ENCODE measurements around the gene TSFM. TPM values are rescaled to one million over a fixed set of nuclear protein-coding genes. Genes with fewer than 3 reads are reported as not detected.

Gene TSFM
- total RNA-seq, 1 donor from 2014 or later = 28.4 TPM

DNA sequence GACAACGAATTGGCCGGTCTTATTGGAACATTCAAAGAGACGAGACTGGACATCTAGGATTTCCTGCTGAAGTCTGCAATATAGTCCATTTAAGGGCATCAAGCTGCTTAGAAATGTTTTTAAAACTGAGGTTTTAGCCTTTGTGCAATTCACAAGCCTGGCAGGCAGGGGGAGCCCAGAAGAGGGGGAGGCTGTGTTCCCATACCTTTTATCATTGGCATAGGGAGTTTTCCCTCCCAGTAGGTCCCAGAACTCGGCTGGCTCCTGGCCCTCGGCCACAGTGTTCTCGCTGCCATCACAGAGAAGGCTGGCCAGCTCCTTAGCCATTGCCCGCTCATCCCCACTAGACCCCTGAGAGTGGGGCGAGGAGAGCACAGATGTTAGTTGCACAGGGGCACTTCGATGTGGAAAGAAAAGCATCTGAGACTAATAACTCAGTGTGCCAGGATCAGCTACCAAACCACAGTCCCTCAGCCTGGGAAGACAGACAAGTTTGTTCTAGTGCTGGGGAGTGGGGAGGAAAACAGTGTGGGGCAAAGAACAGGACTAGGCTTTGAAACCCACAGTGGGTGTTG lies 20.8 kb downstream of the TSFM start:
- intact Hi-C loops (cut with micrococcal nuclease) = loop anchor here (1.0 to 2.0 kb wide), 3 partner anchors 28 to 102 kb away; no protein-coding TSS in a partner anchor
- ATAC-seq (ENCODE audit: low read depth) = peak; percentile 54

GRCh38 chr12:57806677-57807076 lies 24.1 kb downstream of the TSFM start:
- Mint-ChIP-seq H3K27ac (no peak overlapping the region), H3K27me3 (no peaks in the 10 kb centered on the region), H3K4me3 (no peak overlapping the region), H3K4me1 (no peaks in the 10 kb centered on the region), H3K9me3 (no peaks in the 10 kb centered on the region), H3K36me3 (ENCODE audit: low read depth) (peaks cover 32% of the 10 kb centered on the region)
- no peak for TF ChIP-seq CTCF (IDR thresholded peaks at IDR 0.05)
- ChIA-PET CTCF (interaction anchor here (1.2 kb wide), 1 partner anchor 98 kb away, joined by 4 read pairs; no protein-coding TSS in a partner anchor), POLR2A (no interaction called here)
- ATAC-seq (ENCODE audit: low read depth) = no peak
- no peak for DNase-seq
- intact Hi-C loops (cut with micrococcal nuclease) = no loop called here

More for the DNA sequence above, 20.8 kb downstream of the TSFM start:
- ChIA-PET CTCF (interaction anchor here (0.9 to 3.5 kb wide), 13 partner anchors 10 to 107 kb away, joined by 3 to 34 read pairs (median 5); partner anchors contain the start of genes AVIL and TSFM), POLR2A (interaction anchor here (0.6 kb wide), 1 partner anchor 101 kb away, joined by 7 read pairs; no protein-coding TSS in a partner anchor)
- no peak overlapping the region for H3K27ac Mint-ChIP-seq
- H3K9me3 Mint-ChIP-seq = no peaks in the 10 kb centered on the region
- no peaks in the 10 kb centered on the region for H3K4me1 Mint-ChIP-seq
- TF ChIP-seq CTCF (IDR thresholded peaks at IDR 0.05) = no peak
- peaks cover 49% of the 10 kb centered on the region for H3K36me3 Mint-ChIP-seq (ENCODE audit: low read depth)
- DNase-seq = no peak
- H3K4me3 Mint-ChIP-seq = no peak overlapping the region
- no peaks in the 10 kb centered on the region for H3K27me3 Mint-ChIP-seq

- ChIA-PET POLR2A (no interaction called here), CTCF (interaction anchor here (1.2 kb wide), 1 partner anchor 98 kb away, joined by 4 read pairs; no protein-coding TSS in a partner anchor)
- H3K27me3 Mint-ChIP-seq = no peaks in the 10 kb centered on the region
- H3K4me1 Mint-ChIP-seq = no peaks in the 10 kb centered on the region
- ATAC-seq (ENCODE audit: low read depth) (no peak), DNase-seq (no peak)
- intact Hi-C loops (cut with micrococcal nuclease) = no loop called here
- no peak for TF ChIP-seq CTCF (IDR thresholded peaks at IDR 0.05)
- no peaks in the 10 kb centered on the region for H3K9me3 Mint-ChIP-seq
- H3K36me3 Mint-ChIP-seq (ENCODE audit: low read depth) = peaks cover 29% of the 10 kb centered on the region
- no peak overlapping the region for H3K27ac Mint-ChIP-seq
- H3K4me3 Mint-ChIP-seq = no peak overlapping the region
These were observed 24.7 kb downstream of the TSFM start for GRCh38 chr12:57807285-57807684.

GRCh38 chr12:57808351-57808750 lies 25.8 kb downstream of the TSFM start:
- no peak overlapping the region for H3K4me3 Mint-ChIP-seq
- H3K36me3 Mint-ChIP-seq (ENCODE audit: low read depth) = peaks cover 21% of the 10 kb centered on the region
- CTCF ChIA-PET = interaction anchor here (1.0 kb wide), 2 partner anchors 94 to 97 kb away, joined by 3 read pairs; no protein-coding TSS in a partner anchor
- no peaks in the 10 kb centered on the region for H3K4me1 Mint-ChIP-seq
- H3K27ac Mint-ChIP-seq = no peak overlapping the region
- H3K9me3 Mint-ChIP-seq = no peaks in the 10 kb centered on the region
- no peaks in the 10 kb centered on the region for H3K27me3 Mint-ChIP-seq
- TF ChIP-seq CTCF (IDR thresholded peaks at IDR 0.05) = no peak
- POLR2A ChIA-PET = no interaction called here
- no peak for ATAC-seq (ENCODE audit: low read depth)
- intact Hi-C loops (cut with micrococcal nuclease) = no loop called here
- no peak for DNase-seq

DNA sequence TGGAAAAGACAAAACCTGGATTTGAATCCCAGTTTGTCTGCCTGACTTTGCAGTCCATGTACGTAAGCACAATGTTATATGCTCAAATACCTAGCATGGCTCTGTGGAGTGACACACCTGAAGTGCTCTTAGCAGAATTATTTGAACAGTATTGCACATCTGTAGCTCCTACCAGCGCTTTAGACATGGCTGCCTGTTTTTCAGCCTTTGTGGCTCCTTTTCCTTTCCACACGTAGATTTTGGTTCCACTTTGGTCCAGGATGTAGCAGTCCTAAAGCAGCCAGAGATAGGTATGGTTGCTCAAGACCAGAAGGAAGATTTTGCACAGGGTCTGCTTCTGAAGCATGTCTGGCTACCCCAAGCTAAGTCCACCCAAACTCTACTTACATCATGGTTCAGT lies 26.8 kb downstream of the TSFM start:
- peaks cover 17% of the 10 kb centered on the region for H3K36me3 Mint-ChIP-seq (ENCODE audit: low read depth)
- DNase-seq (no peak), ATAC-seq (ENCODE audit: low read depth) (no peak)
- H3K4me3 Mint-ChIP-seq = no peak overlapping the region
- H3K27me3 Mint-ChIP-seq = no peaks in the 10 kb centered on the region
- TF ChIP-seq CTCF (IDR thresholded peaks at IDR 0.05) = no peak
- no peaks in the 10 kb centered on the region for H3K4me1 Mint-ChIP-seq
- no peak overlapping the region for H3K27ac Mint-ChIP-seq
- ChIA-PET POLR2A (no interaction called here), CTCF (no interaction called here)
- intact Hi-C loops (cut with micrococcal nuclease) = no loop called here
- H3K9me3 Mint-ChIP-seq = no peaks in the 10 kb centered on the region

Measured in activated B cell treated with CpG ODN at 0.5 μM for 24 hours (primary cell).